GM23248 (cell line): ENCODE data around the gene AGER. TPM values are rescaled to one million over a fixed set of nuclear protein-coding genes. Genes with fewer than 3 reads are reported as not detected.

Source experiments
- DNase-seq: peaks from one replicate; pipeline ENCODE4 v3.0.0-alpha.2; 2015
- H2AFZ ChIP-seq: fragments of 200-600 bp; sonication (generic); 2 replicates; pipeline ENCODE4 v1.6.1; 2016; ENCODE audit warnings: antibody characterized with exemption
- H3F3A ChIP-seq: fragments of 200-600 bp; sonication (generic); 2 replicates; pipeline ENCODE4 v1.6.1; 2016; ENCODE audit warnings: mild to moderate bottlenecking, antibody characterized with exemption, mixed run types; ENCODE audit not compliant: insufficient read depth
- H3K27ac ChIP-seq: fragments of 200-600 bp; sonication (generic); 2 replicates; pipeline ENCODE4 v1.5.1; 2016; ENCODE audit warnings: mild to moderate bottlenecking
- H3K27me3 ChIP-seq: fragments of 200-600 bp; sonication (generic); replicated peaks from 2 replicates; pipeline ENCODE4 v1.6.1; 2016; ENCODE audit warnings: mild to moderate bottlenecking; ENCODE audit not compliant: insufficient read depth
- H3K36me3 ChIP-seq: fragments of 200-600 bp; sonication (generic); 2 replicates; pipeline ENCODE4 v1.6.1; 2016; ENCODE audit warnings: low read depth, mild to moderate bottlenecking
- H3K4me1 ChIP-seq: fragments of 200-600 bp; sonication (generic); 2 replicates; pipeline ENCODE4 v1.6.1; 2016; ENCODE audit warnings: mild to moderate bottlenecking; ENCODE audit not compliant: insufficient read depth
- H3K4me2 ChIP-seq: fragments of 200-600 bp; sonication (generic); one replicate; pipeline ENCODE4 v1.6.1; 2016; ENCODE audit warnings: mild to moderate bottlenecking; ENCODE audit not compliant: unreplicated experiment
- H3K4me3 ChIP-seq: fragments of 200-600 bp; sonication (generic); 2 replicates; pipeline ENCODE4 v1.5.1; 2016; ENCODE audit warnings: mild to moderate bottlenecking
- H3K79me2 ChIP-seq: fragments of 200-600 bp; sonication (generic); 2 replicates; pipeline ENCODE4 v1.6.1; 2016; ENCODE audit warnings: mild to moderate bottlenecking; ENCODE audit not compliant: insufficient read depth
- H3K9ac ChIP-seq: fragments of 200-600 bp; sonication (generic); 2 replicates; pipeline ENCODE4 v1.6.1; 2016; ENCODE audit warnings: mild to moderate bottlenecking
- H3K9me2 ChIP-seq: fragments of 200-600 bp; sonication (generic); 2 replicates; pipeline ENCODE4 v1.6.1; 2016; ENCODE audit warnings: mixed run types, mild to moderate bottlenecking, moderate library complexity; ENCODE audit not compliant: insufficient read depth
- H3K9me3 ChIP-seq: fragments of 200-600 bp; sonication (generic); one replicate; pipeline ENCODE4 v1.6.1; 2017; ENCODE audit warnings: low read depth
- H4K20me1 ChIP-seq: fragments of 200-600 bp; sonication (generic); 2 replicates; pipeline ENCODE4 v1.6.0; 2016; ENCODE audit not compliant: insufficient read depth
- EZH2 ChIP-seq: fragments of 200-600 bp; sonication (generic); IDR thresholded peaks from 2 replicates; pipeline ENCODE4 v1.6.1; 2018; ENCODE audit warnings: antibody characterized with exemption, mild to moderate bottlenecking; ENCODE audit not compliant: insufficient read depth, poor library complexity, severe bottlenecking
- EZH2phosphoT487 ChIP-seq: fragments of 200-600 bp; sonication (generic); IDR thresholded peaks from 2 replicates; pipeline ENCODE4 v1.6.1; 2018; ENCODE audit warnings: antibody characterized with exemption, moderate library complexity, mild to moderate bottlenecking, low read depth; ENCODE audit not compliant: insufficient read depth
- WGBS, 2 experiments: methylation state at CpG; one replicate each; pipeline ENCODE4 v1.1.6; 2015 to 2017; ENCODE audit warnings: low lambda C conversion rate in 2 of 2, low coverage in 1 of 2; ENCODE audit errors: missing lambda C conversion rate in 2 of 2; 5-methylcytosine and 5-hydroxymethylcytosine counted together
- in situ Hi-C: fragments of 300-500 bp; cut with MboI; formaldehyde crosslinking; loops from 2 replicates; pipeline ENCODE4 v1.15.0; 2020
- polyA plus RNA-seq: library from polyadenylated mRNA; unstranded; fragments of >200 nt; fragmentation: Nextera tagmentation; extraction: Ambion mirVana; gene quantifications from 2 replicates; pipeline ENCODE4 v1.2.1, GENCODE V29; 2016
- total RNA-seq: library from RNA; depleted of rRNA; stranded (reverse); fragments of >200 nt; shearing (Covaris generic); gene quantifications from 2 replicates; pipeline ENCODE4 v1.2.3, GENCODE V29; 2014

The AGER gene
- total and polyA plus RNA-seq, 2 experiments from 2014 or later = 0.22 to 1.4 TPM

DNA sequence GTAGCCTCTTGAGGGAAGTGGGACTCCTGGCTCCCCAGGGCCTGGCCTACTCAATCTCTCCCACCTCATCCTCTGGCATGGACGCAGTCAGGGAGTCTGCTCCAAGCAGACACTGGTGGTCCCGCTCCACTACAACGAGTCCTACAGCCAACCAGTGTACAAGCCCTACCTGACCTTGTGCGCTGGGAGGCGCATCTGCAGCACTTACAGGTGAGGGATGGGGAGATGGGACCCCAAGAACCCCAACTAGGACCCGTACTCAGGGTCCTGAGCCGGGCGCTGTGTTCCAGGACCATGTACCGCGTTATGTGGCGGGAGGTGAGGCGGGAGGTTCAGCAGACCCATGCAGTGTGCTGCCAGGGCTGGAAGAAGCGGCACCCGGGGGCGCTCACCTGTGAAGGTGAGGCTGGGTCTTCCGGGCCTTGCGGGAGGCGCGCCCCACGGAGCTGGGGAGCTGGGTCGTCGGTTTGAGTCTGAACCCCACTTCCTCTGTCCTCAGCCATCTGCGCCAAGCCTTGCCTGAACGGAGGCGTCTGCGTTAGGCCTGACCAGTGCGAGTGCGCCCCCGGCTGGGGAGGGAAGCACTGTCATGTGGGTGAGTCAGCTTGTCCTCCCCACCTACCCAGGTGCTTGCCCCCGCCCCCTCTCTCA lies 17.5 kb downstream of the AGER start:
- no peak overlapping the region for H3K9ac ChIP-seq
- in situ Hi-C loops = no loop called here
- no peak overlapping the region for H3K27ac ChIP-seq
- no peaks in the 10 kb centered on the region; the same call in 1 of the 2 replicates for H3F3A ChIP-seq
- no peak for DNase-seq
- peaks cover 9% of the 10 kb centered on the region; the same call in 1 of the 2 replicates for H3K79me2 ChIP-seq
- no peaks in the 10 kb centered on the region for H3K9me2 ChIP-seq
- peaks cover 6% of the 10 kb centered on the region; the same call in 1 of the 2 replicates for H3K36me3 ChIP-seq
- no peaks in the 10 kb centered on the region for H4K20me1 ChIP-seq
- H2AFZ ChIP-seq = no peak overlapping the region
- H3K4me1 ChIP-seq = peaks cover 8% of the 10 kb centered on the region; the same call in 1 of the 2 replicates
- H3K27me3 ChIP-seq = no peaks in the 10 kb centered on the region
- no peak for TF ChIP-seq EZH2
- no peak for TF ChIP-seq EZH2phosphoT487
- H3K9me3 ChIP-seq = no peaks in the 10 kb centered on the region
- no peak overlapping the region for H3K4me3 ChIP-seq
- no peak overlapping the region for H3K4me2 ChIP-seq
- 81 to 90% methylated on average over 24 to 28 of the region's 30 CpGs for WGBS, 2 experiments

DNA sequence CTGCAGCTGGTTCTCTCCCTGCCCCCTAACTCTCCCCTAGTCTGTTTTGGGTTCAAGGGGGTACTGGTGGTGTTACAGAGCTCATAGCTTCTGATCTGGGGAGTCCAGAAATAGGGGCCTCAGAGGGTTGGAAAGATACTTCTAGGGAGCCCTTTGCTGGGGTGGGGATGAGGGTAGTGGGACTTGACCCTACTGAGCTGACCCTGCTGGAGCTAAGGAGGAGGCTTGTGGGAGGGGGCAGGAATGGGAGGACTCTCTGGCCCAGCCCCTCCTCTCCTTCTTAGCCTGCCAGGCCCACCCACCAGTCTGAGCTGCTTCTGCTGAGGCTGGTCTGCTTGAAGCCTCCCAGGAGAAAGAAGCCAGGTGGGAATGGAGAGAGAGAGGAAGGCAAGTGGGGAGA lies 19.8 kb downstream of the AGER start, which contains the start of gene EGFL8:
EGFL8 (plus strand) TSS at position 301 of the 400 bp plus-strand sequence. CDS start 1,571 bp downstream, outside the sequence.
- TF ChIP-seq EZH2 (no peak), EZH2phosphoT487 (no peak)
- no peaks in the 10 kb centered on the region for H3K27me3 ChIP-seq
- H3K9ac ChIP-seq = no peak within 1 kb of the TSS
- no peaks in the 10 kb centered on the region for H3K9me3 ChIP-seq
- H3K36me3 ChIP-seq = peaks cover 6% of the 10 kb centered on the region; the same call in 1 of the 2 replicates
- in situ Hi-C loops = no loop called here
- H2AFZ ChIP-seq = no peak within 1 kb of the TSS
- H3K4me3 ChIP-seq = no peak within 1 kb of the TSS
- H3K9me2 ChIP-seq = no peaks in the 10 kb centered on the region
- H3F3A ChIP-seq = no peaks in the 10 kb centered on the region; the same call in 1 of the 2 replicates
- H4K20me1 ChIP-seq = no peaks in the 10 kb centered on the region
- H3K79me2 ChIP-seq = no peaks in the 10 kb centered on the region
- DNase-seq = no peak
- no peak within 1 kb of the TSS for H3K4me2 ChIP-seq
- no peak within 1 kb of the TSS for H3K27ac ChIP-seq
- H3K4me1 ChIP-seq = peaks cover 8% of the 10 kb centered on the region; the same call in 1 of the 2 replicates

DNA sequence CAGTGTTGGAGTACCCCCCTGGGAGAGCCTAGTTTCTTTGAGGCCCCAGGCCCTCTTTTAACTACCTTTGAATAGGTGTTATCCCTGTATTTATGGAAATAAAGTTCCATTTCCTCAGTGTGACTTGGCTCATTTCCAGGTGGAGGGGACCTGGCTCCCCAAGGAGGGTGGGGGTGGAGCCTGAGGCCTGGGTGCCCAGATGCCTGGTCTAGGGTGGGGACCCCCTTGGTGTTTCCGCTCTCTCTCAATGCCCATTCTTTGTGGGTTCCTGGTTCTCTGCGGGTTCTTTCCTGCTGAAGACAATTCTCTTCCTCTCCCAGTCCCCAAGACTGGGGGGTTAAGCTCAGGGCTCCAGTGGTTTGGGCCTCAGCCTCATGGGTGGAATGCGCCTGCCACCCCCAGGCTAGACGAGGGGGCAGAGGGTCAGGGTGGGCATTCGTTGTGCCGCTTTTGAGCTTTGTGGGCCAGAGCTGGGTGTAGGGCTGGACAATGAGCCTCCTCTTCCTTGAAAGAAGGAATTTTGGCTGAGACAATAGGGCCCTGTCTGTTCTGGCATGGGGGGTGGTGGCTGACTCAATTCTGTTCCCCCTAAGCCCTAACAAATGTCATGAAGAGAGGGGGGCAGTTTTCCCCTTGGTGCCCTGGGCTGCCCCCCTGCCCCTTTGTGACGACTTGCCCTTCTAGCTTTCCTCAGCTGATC lies 20.3 kb downstream of the AGER start:
- no peaks in the 10 kb centered on the region; the same call in 1 of the 2 replicates for H3F3A ChIP-seq
- H3K4me3 ChIP-seq = no peak overlapping the region
- H3K9me2 ChIP-seq = no peaks in the 10 kb centered on the region
- no peak overlapping the region for H3K9ac ChIP-seq
- no peaks in the 10 kb centered on the region for H3K27me3 ChIP-seq
- TF ChIP-seq EZH2 = no peak
- TF ChIP-seq EZH2phosphoT487 = no peak
- H3K9me3 ChIP-seq = no peaks in the 10 kb centered on the region
- in situ Hi-C loops = no loop called here
- H3K27ac ChIP-seq = no peak overlapping the region
- no peak overlapping the region for H3K4me2 ChIP-seq
- no peak for DNase-seq
- H2AFZ ChIP-seq = no peak overlapping the region
- peaks cover 3% of the 10 kb centered on the region; the same call in 1 of the 2 replicates for H3K36me3 ChIP-seq
- WGBS, 2 experiments = 99% methylated on average over 7 of the region's 7 CpGs
- H4K20me1 ChIP-seq = no peaks in the 10 kb centered on the region
- H3K4me1 ChIP-seq = peaks cover 4% of the 10 kb centered on the region; the same call in 1 of the 2 replicates
- H3K79me2 ChIP-seq = no peaks in the 10 kb centered on the region

DNA sequence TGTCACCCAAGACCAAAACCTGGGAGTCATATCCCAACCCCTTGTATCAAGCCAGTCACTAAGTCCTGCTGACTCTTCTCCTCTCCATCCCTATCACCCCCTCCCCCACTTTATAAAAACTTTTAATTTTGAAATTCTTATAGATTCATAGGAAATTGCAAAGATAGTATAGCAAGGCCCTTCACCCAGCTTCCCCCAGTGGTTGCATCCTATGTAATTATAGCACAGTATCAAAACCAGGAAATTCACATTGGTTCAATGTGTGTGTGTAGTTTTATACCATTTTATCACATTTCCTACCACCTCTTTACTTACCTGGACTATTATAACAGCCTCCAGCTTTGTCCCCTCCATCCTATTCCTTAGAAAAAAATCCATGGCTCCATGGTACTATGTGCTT lies 26.0 kb downstream of the AGER start:
- Histone ChIP-seq H3K27ac (no peak overlapping the region), H3K9me2 (no peaks in the 10 kb centered on the region), H3K27me3 (no peaks in the 10 kb centered on the region), H3K4me2 (no peak overlapping the region), H3K36me3 (peaks cover 11% of the 10 kb centered on the region; the same call in 1 of the 2 replicates), H2AFZ (no peak overlapping the region), H3F3A (peaks cover 2% of the 10 kb centered on the region; the same call in 1 of the 2 replicates), H3K9me3 (no peaks in the 10 kb centered on the region), H3K4me3 (no peak overlapping the region), H3K79me2 (peaks cover 24% of the 10 kb centered on the region), H4K20me1 (no peaks in the 10 kb centered on the region), H3K9ac (no peak overlapping the region), H3K4me1 (peaks cover 8% of the 10 kb centered on the region; the same call in 1 of the 2 replicates)
- DNase-seq = no peak
- in situ Hi-C loops = no loop called here
- TF ChIP-seq EZH2 = no peak
- no peak for TF ChIP-seq EZH2phosphoT487
